NCI-H1092 treated with DMSO at 0.1 percent for 48 hours (cell line): Measurements from ENCODE around the gene WWOX.
A peak's percentile ranks its signal among the peaks of the same experiment; 100 is the strongest.

Experiments used
- DNase-seq: peaks from one replicate; lab custom pipeline; 2025; lab: John Stamatoyannopoulos, UW

Gene WWOX

GRCh38 chr16:78659668-78660217 lies 560.3 kb downstream of the WWOX start:
- peak; percentile 93 for DNase-seq

- DNase-seq: no peak
Measured at GRCh38 chr16:78660795-78661194, 561.3 kb downstream of the WWOX start.

- DNase-seq: no peak
Measured at GRCh38 chr16:78663690-78664089, 564.2 kb downstream of the WWOX start.

- no peak for DNase-seq
Measured at GRCh38 chr16:78664811-78665772, 565.6 kb downstream of the WWOX start.

GRCh38 chr16:78666318-78666717 lies 566.9 kb downstream of the WWOX start:
- no peak for DNase-seq

GRCh38 chr16:78667675-78668074 lies 568.2 kb downstream of the WWOX start:
- DNase-seq: no peak

GRCh38 chr16:78668393-78668792 lies 568.9 kb downstream of the WWOX start:
- no peak for DNase-seq

GRCh38 chr16:78669994-78670393 lies 570.5 kb downstream of the WWOX start:
- no peak for DNase-seq

GRCh38 chr16:78672779-78673556 lies 573.5 kb downstream of the WWOX start:
- no peak for DNase-seq

GRCh38 chr16:78673884-78674283 lies 574.4 kb downstream of the WWOX start:
- DNase-seq: no peak

- no peak for DNase-seq
Measured at GRCh38 chr16:78675312-78675711, 575.9 kb downstream of the WWOX start.

- DNase-seq: no peak
Measured at GRCh38 chr16:78675951-78676792, 576.7 kb downstream of the WWOX start.

- no peak for DNase-seq
Measured at GRCh38 chr16:78677181-78677731, 577.8 kb downstream of the WWOX start.

- no peak for DNase-seq
Measured at GRCh38 chr16:78679546-78679945, 580.1 kb downstream of the WWOX start.

- DNase-seq: no peak
Measured at GRCh38 chr16:78681743-78682142, 582.3 kb downstream of the WWOX start.

GRCh38 chr16:78684030-78684611 lies 584.7 kb downstream of the WWOX start:
- DNase-seq: no peak

GRCh38 chr16:78684655-78685375 lies 585.4 kb downstream of the WWOX start:
- DNase-seq: no peak

GRCh38 chr16:78686601-78687000 lies 587.1 kb downstream of the WWOX start:
- DNase-seq: no peak

GRCh38 chr16:78689028-78689427 lies 589.6 kb downstream of the WWOX start:
- no peak for DNase-seq

- no peak for DNase-seq
Measured at GRCh38 chr16:78689536-78689935, 590.1 kb downstream of the WWOX start.
